HepG2 (cell line): ENCODE measurements around the gene IFNG-AS1. TPM values are rescaled to one million over a fixed set of nuclear protein-coding genes. Genes with fewer than 3 reads are reported as not detected.
A peak's percentile ranks its signal among the peaks of the same experiment; 100 is the strongest.

Experiments
- ATAC-seq: fragments of 200-7000 bp; cut with Tn5 transposase; 3 replicates; pipeline ENCODE4 v1.9.1; 2020; ENCODE audit warnings: mild to moderate bottlenecking, moderate library complexity
- BruUV-seq: library from RNA; stranded (reverse); fragments of 400-500 nt; replicated peaks from 2 replicates; lab custom pipeline; 2021; lab: Mats Ljungman, UMichigan
- CTCF ChIA-PET: fragments of 300-600 bp; formaldehyde crosslinking; extraction: SDS; loops from one replicate; lab custom pipeline; 2021; ENCODE audit warnings: low total read pairs, inconsistent platforms, low intra/inter-chr PET ratio; lab: Yijun Ruan, JAX
- POLR2A ChIA-PET: fragments of 350-600 bp; sonication (Branson Sonifier 250); formaldehyde crosslinking; loops from one replicate; lab custom pipeline; 2020; ENCODE audit warnings: antibody characterized with exemption, inconsistent platforms; lab: Yijun Ruan, JAX
- DNase-seq: peaks from one replicate; pipeline ENCODE4 v3.0.0-alpha.2; 2015; ENCODE audit warnings: low spot score
- FAIRE-seq: peaks from 3 replicates; lab custom pipeline; 2011; peaks lifted over from hg19 to GRCh38; lab: Jason Lieb, UNC
- H2AFZ ChIP-seq: one replicate; pipeline ENCODE4 v1.6.1; 2011; ENCODE audit warnings: low read length, inconsistent platforms
- H3K27ac ChIP-seq: fragments of 300-600 bp; 3 replicates; pipeline ENCODE4 v1.8.0; 2011; ENCODE audit warnings: mixed run types, mild to moderate bottlenecking, mixed read lengths, low read length, inconsistent platforms; ENCODE audit not compliant: insufficient read depth; ENCODE audit errors: extremely low read length
- H3K27me3 ChIP-seq, 2 experiments: fragments of 200-600 bp in 1 of 2; 2 replicates in 1 of 2; 3 replicates in 1 of 2; pipeline versions ENCODE4 v1.6.0 to v1.8.0; 2011; ENCODE audit warnings: low read length in 2 of 2, mild to moderate bottlenecking in 2 of 2, moderate library complexity in 2 of 2, inconsistent platforms in 1 of 2; ENCODE audit not compliant: insufficient read depth in 2 of 2, control insufficient read depth in 1 of 2
- H3K36me3 ChIP-seq, 2 experiments: fragments of 200-600 bp in 1 of 2; replicated peaks in 1 of 2; 2 replicates in 1 of 2; 3 replicates in 1 of 2; pipeline versions ENCODE4 v1.5.1 to v1.8.0; 2011; ENCODE audit warnings: low read length in 2 of 2, inconsistent platforms in 1 of 2; ENCODE audit not compliant: insufficient read depth in 2 of 2, control insufficient read depth in 1 of 2
- H3K4me1 ChIP-seq: 2 replicates; pipeline ENCODE4 v1.5.1; 2012; ENCODE audit warnings: low read length, inconsistent platforms; ENCODE audit not compliant: insufficient read depth
- H3K4me2 ChIP-seq: 2 replicates; pipeline ENCODE4 v1.6.0; 2011; ENCODE audit warnings: low read depth, low read length, inconsistent platforms
- H3K4me3 ChIP-seq, 3 experiments: fragments of 200-600 bp in 1 of 3; sonication (generic), shearing (Covaris generic) in 1 of 3; replicated peaks in 1 of 3; 2 replicates each; pipeline ENCODE4 v1.5.1; 2011 to 2016; ENCODE audit warnings: low read length in 3 of 3, inconsistent platforms in 2 of 3, low read depth in 2 of 3, mild to moderate bottlenecking in 2 of 3, control low read depth in 1 of 3, mixed read lengths in 1 of 3; ENCODE audit not compliant: insufficient read depth in 1 of 3
- H3K79me2 ChIP-seq: one replicate; pipeline ENCODE4 v1.6.1; 2011; ENCODE audit warnings: low read length, inconsistent platforms; ENCODE audit not compliant: insufficient read depth
- H3K9ac ChIP-seq: 2 replicates; pipeline ENCODE4 v1.6.0; 2011; ENCODE audit warnings: mild to moderate bottlenecking, low read depth, low read length, inconsistent platforms; ENCODE audit not compliant: insufficient read depth
- H3K9me3 ChIP-seq: 2 replicates; pipeline ENCODE4 v1.5.1; 2012; ENCODE audit warnings: mild to moderate bottlenecking, low read length
- H4K20me1 ChIP-seq: 2 replicates; pipeline ENCODE4 v1.6.0; 2011; ENCODE audit warnings: inconsistent platforms, mild to moderate bottlenecking, low read length, moderate library complexity; ENCODE audit not compliant: insufficient read depth
- PRPF4 ChIP-seq: fragments of 200-400 bp; formaldehyde crosslinking; IDR thresholded peaks from 2 replicates; pipeline ENCODE4 v1.6.1; 2016; ENCODE audit warnings: low read length, low read depth; ENCODE audit not compliant: poor library complexity, severe bottlenecking
- ZNF460 ChIP-seq: sonication (generic); formaldehyde crosslinking; IDR thresholded peaks from 2 replicates; pipeline ENCODE4 v1.5.1; 2020; ENCODE audit warnings: missing genetic modification reagents, mild to moderate bottlenecking, borderline replicate concordance
- WGBS: methylation state at CpG from one replicate; pipeline ENCODE4 v1.1.6; 2017; ENCODE audit warnings: low lambda C conversion rate; 5-methylcytosine and 5-hydroxymethylcytosine counted together
- in situ Hi-C: cut with HindIII; loops from 2 replicates; pipeline ENCODE4 v1.10.0; 2017; ENCODE audit warnings: low pct_unique_long_range_greater_than_20kb; ENCODE audit not compliant: extremely low pct_ligation_motif_present
- intact Hi-C: fragments of 100-400 bp; cut with micrococcal nuclease; formaldehyde crosslinking; loops from one replicate; pipeline ENCODE4 v1.10.0; 2022; ENCODE audit not compliant: unreplicated experiment
- polyA plus RNA-seq, 8 experiments: library from polyadenylated mRNA; depleted of rRNA in 3 of 8; stranded (reverse) in 7 of 8; unstranded in 1 of 8; fragments of >200 nt; fragmentation: Illumina TruSeq in 4 of 8; extraction: Trizol in 4 of 8; gene quantifications; 2 replicates each; pipeline versions ENCODE4 v1.2.1 to v1.2.3, GENCODE V29; 2011 to 2016; ENCODE audit warnings: low read depth in 4 of 8, missing spikeins in 1 of 8, mixed read lengths in 1 of 8; ENCODE audit not compliant: insufficient read depth in 1 of 8
- small RNA-seq, 3 experiments: library from RNA; depleted of rRNA; stranded (forward); fragments of <200 nt; gene quantifications; one replicate each; pipeline ENCODE3, GENCODE V24; 2012; ENCODE audit warnings: low read depth in 2 of 3, low replicate concordance in 1 of 3; ENCODE audit not compliant: insufficient read length in 3 of 3, insufficient read depth in 2 of 3
- total RNA-seq, 5 experiments: library from RNA; depleted of rRNA; stranded (reverse); fragments of >200 nt; fragmentation: Illumina TruSeq; extraction: Trizol; gene quantifications; 2 replicates each; pipeline ENCODE4 v1.2.3, GENCODE V29; 2016; ENCODE audit warnings: low read depth in 1 of 5
- TF ChIP-seq, protein P1 (sequence below): sonication (generic); formaldehyde crosslinking; conservative IDR thresholded peaks from 2 replicates; pipeline ENCODE4 v1.5.0; 2020; ENCODE audit warnings: missing genetic modification reagents

Gene IFNG-AS1
- total and polyA plus RNA-seq, 2 of the 13 experiments (the other 11 are each of a cell fraction or from before 2014, with no cell fraction given), result not detected

DNA sequence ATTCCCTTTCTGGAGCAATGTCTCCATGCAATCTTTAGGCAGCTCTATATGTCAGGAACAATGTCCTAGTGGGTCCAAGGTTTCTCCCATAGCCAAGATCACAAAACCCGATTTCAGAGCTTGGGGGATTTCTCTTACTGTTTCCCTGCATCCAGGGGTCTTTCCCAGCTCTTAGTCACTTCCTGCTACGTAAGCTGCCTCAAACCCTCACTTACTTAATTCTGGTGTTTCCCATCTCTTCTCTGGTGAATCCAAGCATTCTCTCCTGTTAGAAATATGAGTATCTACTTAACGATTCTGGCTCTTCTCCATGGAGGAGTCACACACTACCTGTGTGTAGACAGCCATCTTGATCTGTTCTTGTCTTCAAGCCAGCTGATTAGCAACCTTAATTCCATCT lies 80.0 kb downstream of the IFNG-AS1 start:
- no peak overlapping the region for H3K27ac ChIP-seq
- H4K20me1 ChIP-seq, result no peaks in the 10 kb centered on the region
- no peak for FAIRE-seq
- WGBS, result 1% methylated on average over 3 of the region's 3 CpGs
- no peak for DNase-seq
- H3K36me3 ChIP-seq, result no peaks in the 10 kb centered on the region
- in situ Hi-C loops (no loop called here), intact Hi-C loops (no loop called here)
- TF ChIP-seq PRPF4 (no peak), ZNF460 (CRISPR knock-in tag) (no peak)
- TF ChIP-seq, protein P1, sequence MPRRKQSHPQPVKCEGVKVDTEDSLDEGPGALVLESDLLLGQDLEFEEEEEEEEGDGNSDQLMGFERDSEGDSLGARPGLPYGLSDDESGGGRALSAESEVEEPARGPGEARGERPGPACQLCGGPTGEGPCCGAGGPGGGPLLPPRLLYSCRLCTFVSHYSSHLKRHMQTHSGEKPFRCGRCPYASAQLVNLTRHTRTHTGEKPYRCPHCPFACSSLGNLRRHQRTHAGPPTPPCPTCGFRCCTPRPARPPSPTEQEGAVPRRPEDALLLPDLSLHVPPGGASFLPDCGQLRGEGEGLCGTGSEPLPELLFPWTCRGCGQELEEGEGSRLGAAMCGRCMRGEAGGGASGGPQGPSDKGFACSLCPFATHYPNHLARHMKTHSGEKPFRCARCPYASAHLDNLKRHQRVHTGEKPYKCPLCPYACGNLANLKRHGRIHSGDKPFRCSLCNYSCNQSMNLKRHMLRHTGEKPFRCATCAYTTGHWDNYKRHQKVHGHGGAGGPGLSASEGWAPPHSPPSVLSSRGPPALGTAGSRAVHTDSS (CRISPR knock-in tag), result no peak
- no peaks in the 10 kb centered on the region for H3K27me3 ChIP-seq
- ChIA-PET POLR2A (no interaction called here), CTCF (no interaction called here)
- no peaks in the 10 kb centered on the region for H3K4me1 ChIP-seq
- no peak for ATAC-seq
- no peak overlapping the region for H3K4me2 ChIP-seq
- no peaks in the 10 kb centered on the region for H3K79me2 ChIP-seq
- no peaks in the 10 kb centered on the region for H3K9me3 ChIP-seq
- BruUV-seq, result no TSS peak
- peak overlapping the region; percentile 15 for H2AFZ ChIP-seq
- H3K9ac ChIP-seq, result no peak overlapping the region
- no peak overlapping the region for H3K4me3 ChIP-seq

Small RNA genes within 50 kb of the gene (small RNA-seq; reads per million reads assigned to genes)
- gene AC005294.1 (0 reads per million in 3 experiments), gene RPL39P28 (0 reads per million in 3 experiments)

Other genes starting within 250 kb of the IFNG-AS1 start
- not detected in 2 replicates for gene IFNG, start 170.3 kb downstream of the IFNG-AS1 start, total RNA-seq (2016; rRNA removed; fragmentation: Illumina TruSeq; extraction: Trizol)
- not detected in 2 replicates for gene IFNG, start 170.3 kb downstream of the IFNG-AS1 start, polyA plus RNA-seq (2011; rRNA removed)
- not detected in 2 replicates for gene IL26, start 236.4 kb downstream of the IFNG-AS1 start, total RNA-seq (2016; rRNA removed; fragmentation: Illumina TruSeq; extraction: Trizol)
- gene IL26, start 236.4 kb downstream of the IFNG-AS1 start, polyA plus RNA-seq (2011; rRNA removed), result not detected in 2 replicates